ENCODE results near the gene MIER3. TPM values are rescaled to one million over a fixed set of nuclear protein-coding genes. Genes with fewer than 3 reads are reported as not detected.
"Not testable (repeated sequence)": the region's sequence is repeated elsewhere in the genome, so short reads cannot be mapped to it uniquely, and the experiment has no call there.

Gene MIER3
- total RNA-seq, 1 donor from 2014 or later: 5.5 TPM

DNA sequence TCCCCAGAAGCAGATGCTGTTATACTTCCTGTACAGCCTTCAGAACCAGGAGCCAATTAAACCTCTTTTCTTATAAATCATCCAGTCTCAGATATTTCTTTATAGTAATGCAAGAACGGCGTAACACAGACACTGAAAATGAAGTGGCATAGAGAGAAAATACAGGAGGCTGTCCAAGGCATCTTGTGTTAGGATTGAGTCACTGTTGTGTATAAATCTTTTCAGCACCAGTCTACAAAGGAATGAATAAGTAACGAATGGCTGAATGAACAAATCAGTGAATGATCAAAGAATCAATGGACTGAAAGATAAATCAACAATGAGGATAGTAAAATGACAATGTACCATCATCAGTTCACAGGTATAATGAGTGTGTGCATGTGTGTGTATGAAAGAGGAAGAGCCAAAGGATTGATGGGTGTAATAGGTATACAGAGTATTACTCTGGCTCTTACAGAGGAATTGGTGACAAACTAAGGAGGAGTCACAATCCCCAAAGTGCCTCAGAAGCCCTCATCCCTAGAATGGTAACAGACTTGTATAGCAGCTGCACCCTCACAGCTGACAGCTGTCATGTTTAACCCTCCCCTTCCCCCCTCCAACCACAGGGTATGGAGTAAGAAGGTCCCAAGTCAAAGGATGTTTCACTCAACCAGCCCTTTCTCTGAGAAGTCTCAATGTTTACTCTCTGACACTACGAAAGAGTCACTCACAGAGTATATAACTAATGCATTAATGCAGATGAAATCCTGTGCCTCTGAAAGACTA lies 29.8 kb upstream of the MIER3 start:
- no peaks in the 10 kb centered on the region for H3K4me1 ChIP-seq
- intact Hi-C loops (cut with DNase I): no loop called here
- H3K27me3 ChIP-seq: no peaks in the 10 kb centered on the region
- H3K27ac ChIP-seq: no peak overlapping the region
- H3K9me3 ChIP-seq: no peaks in the 10 kb centered on the region
- no peaks in the 10 kb centered on the region for H3K36me3 ChIP-seq
- TF ChIP-seq, protein P1, sequence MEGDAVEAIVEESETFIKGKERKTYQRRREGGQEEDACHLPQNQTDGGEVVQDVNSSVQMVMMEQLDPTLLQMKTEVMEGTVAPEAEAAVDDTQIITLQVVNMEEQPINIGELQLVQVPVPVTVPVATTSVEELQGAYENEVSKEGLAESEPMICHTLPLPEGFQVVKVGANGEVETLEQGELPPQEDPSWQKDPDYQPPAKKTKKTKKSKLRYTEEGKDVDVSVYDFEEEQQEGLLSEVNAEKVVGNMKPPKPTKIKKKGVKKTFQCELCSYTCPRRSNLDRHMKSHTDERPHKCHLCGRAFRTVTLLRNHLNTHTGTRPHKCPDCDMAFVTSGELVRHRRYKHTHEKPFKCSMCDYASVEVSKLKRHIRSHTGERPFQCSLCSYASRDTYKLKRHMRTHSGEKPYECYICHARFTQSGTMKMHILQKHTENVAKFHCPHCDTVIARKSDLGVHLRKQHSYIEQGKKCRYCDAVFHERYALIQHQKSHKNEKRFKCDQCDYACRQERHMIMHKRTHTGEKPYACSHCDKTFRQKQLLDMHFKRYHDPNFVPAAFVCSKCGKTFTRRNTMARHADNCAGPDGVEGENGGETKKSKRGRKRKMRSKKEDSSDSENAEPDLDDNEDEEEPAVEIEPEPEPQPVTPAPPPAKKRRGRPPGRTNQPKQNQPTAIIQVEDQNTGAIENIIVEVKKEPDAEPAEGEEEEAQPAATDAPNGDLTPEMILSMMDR (IDR thresholded peaks at IDR 0.05): no peak
- no peak overlapping the region for H3K4me3 ChIP-seq
- no peak for DNase-seq (ENCODE audit: low spot score in 2 of 2)

DNA sequence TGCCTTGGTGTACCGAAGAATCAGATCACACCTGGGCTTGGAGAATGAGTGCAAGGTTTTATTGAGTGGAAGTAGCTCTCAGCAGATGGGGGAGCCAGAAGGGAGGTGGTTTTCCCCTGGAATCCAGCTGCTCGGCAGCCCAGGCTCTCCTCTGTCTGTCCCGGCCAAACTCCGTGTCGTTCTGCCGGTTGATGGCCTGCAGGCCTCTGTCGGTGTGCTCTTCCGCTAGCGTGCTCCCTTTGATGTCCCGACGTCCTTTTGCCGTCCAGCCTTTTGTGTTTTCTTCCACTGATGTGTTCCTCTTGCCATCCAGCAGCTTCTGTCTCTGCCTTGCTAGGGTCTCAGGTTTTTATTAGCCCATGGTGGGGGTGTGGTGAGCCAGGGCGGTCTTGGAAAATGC lies 28.0 kb upstream of the MIER3 start:
- Histone ChIP-seq H3K27me3 (no peaks in the 10 kb centered on the region), H3K9me3 (no peaks in the 10 kb centered on the region), H3K27ac (no peak overlapping the region), H3K4me1 (no peaks in the 10 kb centered on the region), H3K4me3 (no peak overlapping the region), H3K36me3 (no peaks in the 10 kb centered on the region)
- intact Hi-C loops (cut with DNase I): no loop called here
- DNase-seq (ENCODE audit: low spot score in 2 of 2): no peak
- TF ChIP-seq, protein P1 (IDR thresholded peaks at IDR 0.05): no peak

DNA sequence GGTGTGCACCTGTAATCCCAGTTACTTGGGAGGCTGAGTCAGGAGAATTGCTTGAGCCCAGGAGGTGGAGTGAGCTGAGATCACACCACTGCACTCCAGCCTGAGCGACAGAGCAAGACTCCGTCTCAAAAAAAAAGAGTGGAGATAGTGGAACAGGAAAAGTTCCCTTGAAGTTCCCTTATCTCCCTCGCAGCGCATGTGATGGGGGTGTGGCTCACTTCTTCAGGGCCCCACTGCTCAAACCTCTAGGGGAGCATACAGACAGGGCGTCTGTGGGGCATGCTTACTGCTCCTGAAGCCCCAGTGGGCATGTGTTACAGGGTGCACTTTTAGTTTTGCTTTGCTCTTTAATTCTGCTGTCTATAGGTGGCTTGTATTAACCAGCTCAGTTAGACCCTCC lies 27.6 kb upstream of the MIER3 start:
- intact Hi-C loops (cut with DNase I); H3K9me3 ChIP-seq: not testable (repeated sequence)

DNA sequence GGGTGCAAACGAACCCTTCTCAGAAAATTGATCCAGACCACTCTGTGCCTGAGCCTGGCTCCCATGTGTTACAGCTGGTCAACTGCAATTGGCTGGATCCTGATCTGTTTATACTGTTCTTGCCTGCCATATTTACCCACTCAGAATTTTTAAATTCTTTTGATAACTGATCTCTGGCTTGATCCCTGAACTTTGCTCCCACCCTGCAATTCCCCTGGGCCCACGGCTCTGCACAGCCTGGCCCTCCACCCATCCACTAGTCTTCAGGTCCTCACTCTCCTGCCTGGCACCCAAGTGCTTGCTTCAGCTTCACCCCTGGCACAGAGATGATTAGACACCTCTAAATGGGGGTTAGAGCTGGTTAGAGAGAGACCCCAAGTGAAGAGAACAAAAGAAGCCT lies 25.9 kb upstream of the MIER3 start:
- no peaks in the 10 kb centered on the region for H3K27me3 ChIP-seq
- TF ChIP-seq, protein P1 (IDR thresholded peaks at IDR 0.05): no peak

More for the DNA sequence above, 27.6 kb upstream of the MIER3 start:
- not testable (repeated sequence) for H3K36me3 ChIP-seq; H3K4me1 ChIP-seq; DNase-seq (ENCODE audit: low spot score in 2 of 2); H3K27ac ChIP-seq; H3K27me3 ChIP-seq; H3K4me3 ChIP-seq

DNA sequence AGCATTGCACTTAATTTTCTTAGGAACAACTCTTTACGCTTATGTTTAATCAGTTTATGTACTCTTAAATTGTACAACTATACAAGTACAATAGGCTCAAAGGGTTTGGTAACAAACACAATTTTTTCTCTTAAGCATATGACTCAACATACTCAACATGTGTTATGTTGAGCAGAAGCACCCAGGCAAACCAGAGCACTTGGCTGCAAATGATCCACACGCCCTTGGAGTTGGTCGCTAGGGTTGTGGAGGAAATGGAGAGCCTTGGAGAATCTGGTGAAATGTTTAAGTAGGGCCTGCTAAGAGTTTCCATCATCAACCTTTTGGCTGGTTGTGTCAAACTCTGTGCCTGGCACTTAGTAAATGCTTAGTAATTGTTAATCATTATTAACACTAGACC lies 25.1 kb upstream of the MIER3 start:
- Histone ChIP-seq H3K36me3 (no peaks in the 10 kb centered on the region), H3K4me1 (no peaks in the 10 kb centered on the region), H3K27me3 (no peaks in the 10 kb centered on the region), H3K9me3 (no peaks in the 10 kb centered on the region), H3K27ac (no peak overlapping the region), H3K4me3 (no peak overlapping the region)
- TF ChIP-seq, protein P1 (IDR thresholded peaks at IDR 0.05): no peak
- DNase-seq (ENCODE audit: low spot score in 2 of 2): no peak
- intact Hi-C loops (cut with DNase I): no loop called here

More for the DNA sequence above, 25.9 kb upstream of the MIER3 start:
- intact Hi-C loops (cut with DNase I): no loop called here
- Histone ChIP-seq H3K9me3 (no peaks in the 10 kb centered on the region), H3K4me3 (no peak overlapping the region), H3K4me1 (no peaks in the 10 kb centered on the region), H3K27ac (no peak overlapping the region), H3K36me3 (no peaks in the 10 kb centered on the region)
- no peak for DNase-seq (ENCODE audit: low spot score in 2 of 2)

DNA sequence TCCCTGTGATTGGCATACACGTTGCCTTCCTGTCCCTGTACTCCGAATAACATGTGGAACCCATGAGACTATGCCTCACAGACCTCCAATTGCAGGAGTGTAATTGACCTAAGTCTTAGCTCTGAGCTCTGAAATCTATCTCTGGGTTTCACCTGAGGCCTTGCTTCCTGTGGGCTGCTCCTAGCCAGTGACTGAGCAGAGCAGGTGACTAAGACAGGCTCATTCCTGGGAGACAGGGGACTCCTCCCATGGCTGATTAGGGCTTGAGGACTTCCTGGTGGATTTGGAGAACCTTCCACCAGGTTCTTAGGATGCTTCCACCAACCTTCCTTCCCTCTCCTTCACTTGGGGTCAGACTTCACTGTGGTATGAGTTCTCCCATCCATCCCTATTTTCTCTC lies 22.3 kb upstream of the MIER3 start:
- H3K4me1 ChIP-seq: no peaks in the 10 kb centered on the region
- intact Hi-C loops (cut with DNase I): no loop called here
- H3K27ac ChIP-seq: no peak overlapping the region
- H3K27me3 ChIP-seq: no peaks in the 10 kb centered on the region
- H3K36me3 ChIP-seq: no peaks in the 10 kb centered on the region
- TF ChIP-seq, protein P1 (IDR thresholded peaks at IDR 0.05): no peak
- DNase-seq (ENCODE audit: low spot score in 2 of 2): no peak
- no peaks in the 10 kb centered on the region for H3K9me3 ChIP-seq
- no peak overlapping the region for H3K4me3 ChIP-seq
